COR-L47 (cell line): Measurements from ENCODE around the gene CEP112.
A peak's percentile ranks its signal among the peaks of the same experiment; 100 is the strongest.

ENCODE experiments used
- DNase-seq: peaks from one replicate; lab custom pipeline; 2025; lab: John Stamatoyannopoulos, UW

Gene CEP112

DNA sequence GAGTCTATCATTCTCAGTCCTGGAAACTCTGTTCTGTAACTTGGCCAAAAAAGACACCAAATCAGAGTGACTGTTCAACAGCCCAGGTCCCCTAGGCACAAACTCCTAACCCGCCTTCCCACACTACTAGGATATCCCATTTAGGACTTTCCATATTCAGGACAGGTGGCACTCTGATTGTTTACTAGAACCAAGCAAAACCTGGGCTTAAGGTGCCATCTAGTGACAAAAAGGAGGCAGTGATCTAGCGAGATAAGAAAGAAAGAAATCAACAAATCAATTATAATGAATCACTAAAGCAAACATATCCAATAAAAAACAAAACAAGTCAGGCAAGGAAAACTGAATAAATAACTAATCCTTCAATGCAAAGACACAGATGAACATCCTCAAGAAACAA lies 203.9 kb downstream of the CEP112 start:
- peak; percentile 67 for DNase-seq

DNA sequence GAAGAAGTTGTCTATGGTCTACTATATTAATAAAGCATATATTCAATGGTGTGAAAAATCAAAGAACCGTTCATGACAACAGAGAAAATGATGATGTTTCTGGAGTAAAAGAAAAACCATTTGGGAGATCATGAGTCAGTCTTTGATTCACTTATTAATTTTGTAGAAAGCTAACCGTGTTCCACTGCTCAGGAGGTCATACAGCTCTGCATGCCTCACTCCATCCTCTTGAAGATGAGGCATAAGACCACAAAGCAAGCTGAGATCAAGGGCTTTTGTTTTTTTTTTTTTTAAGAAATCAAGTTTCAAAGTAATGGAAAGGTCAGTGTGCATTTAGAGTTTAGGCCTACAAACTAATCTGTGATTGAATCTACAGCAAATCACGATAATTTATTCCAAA lies 206.4 kb downstream of the CEP112 start:
- DNase-seq = no peak

DNA sequence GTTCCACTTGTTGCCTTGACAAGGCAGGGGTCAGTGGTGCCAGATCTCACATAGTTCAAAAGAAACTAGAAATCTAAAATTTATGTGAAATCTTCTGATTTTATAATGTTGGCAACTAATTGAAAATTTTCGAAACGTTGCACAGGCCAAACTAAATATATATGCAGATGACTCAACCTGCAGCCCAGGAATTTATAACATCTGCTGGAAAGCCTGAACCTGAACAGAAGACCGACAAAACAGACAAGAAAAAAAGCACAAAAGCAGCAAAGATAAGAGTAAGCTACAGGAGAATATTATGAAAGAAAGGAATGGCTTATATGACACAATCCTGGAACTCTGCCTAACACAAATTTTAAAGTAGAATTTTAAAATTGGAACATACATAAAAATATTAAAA lies 207.6 kb downstream of the CEP112 start:
- no peak for DNase-seq

DNA sequence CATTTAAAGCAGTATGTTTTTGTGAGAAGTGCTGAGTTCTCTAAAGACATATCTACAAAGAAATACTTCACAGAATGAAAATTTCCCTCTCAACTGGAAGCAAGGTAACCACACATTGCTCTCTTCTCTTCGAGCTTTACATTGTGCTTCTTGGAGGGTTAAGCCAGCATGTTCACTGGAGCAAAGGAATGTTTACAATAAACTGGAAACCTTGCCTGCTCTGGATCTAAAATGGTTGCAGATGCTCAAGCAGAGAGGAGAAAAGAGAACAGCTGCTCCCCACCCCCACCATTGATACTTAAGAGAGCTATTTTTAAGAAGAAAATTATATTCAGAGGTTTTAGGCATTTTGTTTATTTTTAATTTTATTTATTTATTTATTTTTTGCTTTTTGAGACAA lies 213.1 kb downstream of the CEP112 start:
- DNase-seq = no peak

DNA sequence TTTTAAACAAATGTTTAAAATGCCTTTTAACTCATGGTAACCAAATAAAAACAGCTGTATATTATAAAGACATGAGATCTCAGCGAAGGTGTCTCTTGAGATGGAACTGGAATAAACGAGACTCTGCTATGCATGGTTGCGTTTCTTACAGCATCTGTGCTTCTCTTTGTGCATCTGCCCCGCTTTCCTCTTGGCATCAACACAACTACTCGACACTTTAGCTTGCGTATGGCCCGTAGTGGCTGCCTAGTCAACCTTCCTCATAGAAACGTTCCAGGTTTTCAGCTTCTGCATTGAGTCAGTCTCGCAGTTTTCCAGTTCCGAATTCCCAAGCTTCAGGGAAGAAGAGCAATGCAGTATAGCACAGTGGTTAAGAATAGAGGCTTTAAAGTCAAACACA lies 214.9 kb downstream of the CEP112 start:
- DNase-seq = no peak

DNA sequence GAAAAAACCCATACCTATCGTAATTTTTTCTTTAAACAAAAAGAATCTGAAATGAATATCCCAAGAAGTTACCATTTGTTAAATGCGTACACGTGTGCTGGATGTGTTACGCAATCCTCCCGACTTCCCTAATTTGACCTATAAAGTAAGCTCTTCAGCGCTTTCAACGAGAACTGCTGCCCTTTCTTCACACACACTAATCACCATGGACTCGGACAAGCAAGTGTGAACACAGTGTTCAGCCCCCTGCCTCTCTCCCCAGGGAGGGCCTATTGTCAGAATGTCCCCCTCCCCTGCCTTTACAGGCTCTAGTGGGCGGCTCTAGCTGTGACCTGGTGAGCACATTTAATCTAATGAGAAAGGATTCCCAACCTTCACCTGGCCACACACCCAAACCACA lies 216.1 kb downstream of the CEP112 start:
- DNase-seq = no peak

DNA sequence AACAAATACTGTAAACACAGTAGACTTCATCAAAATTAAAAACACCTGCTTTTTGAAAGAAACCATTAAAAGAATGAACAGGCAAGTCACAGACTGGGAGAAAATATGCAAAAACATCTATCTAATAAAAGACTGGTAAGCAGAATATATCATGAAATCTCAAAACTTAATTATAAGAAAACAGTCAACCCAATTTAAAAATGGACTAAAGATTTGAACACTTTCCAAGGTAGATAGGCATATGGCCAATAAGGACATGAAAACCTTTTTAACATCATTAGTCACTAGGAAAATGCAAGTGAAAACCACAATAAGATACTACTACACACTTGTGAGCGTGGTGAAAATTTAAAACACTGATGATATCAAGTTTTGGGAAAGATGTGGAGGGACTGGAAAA lies 218.7 kb downstream of the CEP112 start:
- DNase-seq = no peak

DNA sequence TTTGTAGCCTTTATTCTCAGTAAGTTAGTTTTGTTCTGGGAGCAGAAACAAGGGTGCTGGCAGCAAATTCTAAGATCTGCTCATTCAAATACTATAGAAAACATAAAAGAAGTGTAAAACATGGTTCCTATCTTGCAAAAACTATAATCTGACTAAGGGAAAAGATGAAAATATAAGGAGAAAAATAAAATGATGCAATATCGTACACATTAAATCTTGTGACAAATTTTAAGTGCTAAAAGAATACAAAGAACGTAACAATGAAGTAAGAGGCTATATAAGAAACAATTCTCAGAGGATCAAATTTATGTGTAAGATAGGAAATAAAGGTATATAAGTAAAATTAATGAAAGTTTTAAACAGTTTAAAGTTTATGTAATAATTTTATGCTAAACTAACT lies 224.6 kb downstream of the CEP112 start:
- no peak for DNase-seq

DNA sequence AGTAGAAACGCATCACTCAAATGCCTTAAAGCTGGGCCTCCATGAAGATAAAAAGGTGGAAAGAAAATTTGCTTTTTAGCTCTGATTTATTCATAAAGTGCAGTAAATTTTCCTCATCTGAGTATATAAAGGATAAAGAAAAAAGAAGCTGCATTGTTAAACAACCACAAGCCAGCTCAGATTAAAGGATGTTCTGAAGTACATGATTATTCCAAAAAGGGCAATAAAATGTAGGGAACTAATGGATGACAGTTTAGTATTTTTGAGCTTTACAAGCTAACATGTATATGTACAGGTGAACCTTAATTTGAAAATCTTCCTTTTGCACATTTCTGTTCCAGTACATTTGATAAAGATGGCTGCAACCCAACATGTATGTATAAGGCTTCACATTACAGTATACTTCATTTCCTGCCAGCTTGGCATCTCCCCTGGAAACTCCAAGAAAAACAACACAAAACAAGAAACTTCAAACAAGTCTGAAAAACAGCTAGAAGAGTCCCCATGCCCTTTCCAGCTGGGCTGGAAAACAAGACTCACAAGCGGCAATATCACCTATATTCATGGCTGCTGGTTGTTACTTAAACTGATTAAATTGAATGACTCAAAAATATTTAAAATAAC lies 225.7 kb downstream of the CEP112 start:
- no peak for DNase-seq

DNA sequence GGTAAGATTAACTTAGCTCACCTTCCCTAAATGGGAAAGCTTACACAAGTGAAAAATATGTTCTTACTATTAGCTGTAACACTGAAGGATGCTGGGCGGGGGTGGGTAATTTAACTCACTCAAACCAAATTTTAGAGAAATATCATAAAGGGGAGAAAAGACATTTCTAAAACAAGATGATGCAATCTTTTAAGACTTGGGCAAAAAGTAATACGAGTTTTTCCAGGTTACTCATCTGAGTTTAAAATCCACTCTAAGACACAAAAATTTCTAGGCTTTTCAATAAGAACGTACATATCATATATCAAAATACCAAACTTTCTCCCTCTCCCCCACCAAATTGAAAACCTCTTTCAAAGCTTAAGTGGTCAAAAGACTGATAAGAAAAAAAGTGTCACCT lies 228.8 kb downstream of the CEP112 start:
- no peak for DNase-seq

DNA sequence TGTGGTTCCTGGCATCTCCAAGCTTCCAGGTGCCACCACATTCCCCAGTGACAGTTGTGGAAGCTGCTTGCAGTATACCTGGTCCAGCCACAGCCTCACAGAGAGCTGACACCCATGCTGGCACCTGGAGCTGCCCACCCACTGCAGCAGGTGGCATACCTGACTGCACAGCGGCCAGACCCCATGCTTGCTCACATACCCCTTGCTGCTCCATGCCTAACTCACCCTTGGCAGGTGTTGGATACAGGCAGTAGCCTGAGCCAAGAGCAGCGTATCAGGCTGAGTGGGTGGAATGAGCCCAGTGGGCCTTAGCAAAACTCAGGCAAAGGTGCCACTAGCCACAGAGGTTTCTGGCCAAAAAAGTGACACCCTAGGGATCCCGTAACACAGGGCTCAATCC lies 232.3 kb downstream of the CEP112 start:
- no peak for DNase-seq

DNA sequence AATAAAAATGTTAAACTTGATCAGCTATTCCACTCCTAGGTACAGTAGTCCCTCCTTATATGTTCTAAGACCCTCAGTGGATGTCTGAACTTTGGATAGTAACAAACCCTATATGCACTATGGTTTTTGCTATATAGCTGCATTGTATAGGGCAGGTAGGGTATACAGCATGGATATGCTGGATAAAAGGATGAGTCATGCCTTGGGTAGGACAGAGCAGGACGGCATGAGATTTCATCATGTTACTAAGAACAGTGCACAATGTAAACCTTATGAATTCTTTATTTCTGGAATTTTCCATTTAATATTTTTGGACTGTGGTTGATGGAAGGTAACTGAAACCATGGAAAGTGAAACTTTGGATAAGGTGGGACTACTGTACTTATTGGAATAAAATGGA lies 235.1 kb downstream of the CEP112 start:
- DNase-seq = no peak

DNA sequence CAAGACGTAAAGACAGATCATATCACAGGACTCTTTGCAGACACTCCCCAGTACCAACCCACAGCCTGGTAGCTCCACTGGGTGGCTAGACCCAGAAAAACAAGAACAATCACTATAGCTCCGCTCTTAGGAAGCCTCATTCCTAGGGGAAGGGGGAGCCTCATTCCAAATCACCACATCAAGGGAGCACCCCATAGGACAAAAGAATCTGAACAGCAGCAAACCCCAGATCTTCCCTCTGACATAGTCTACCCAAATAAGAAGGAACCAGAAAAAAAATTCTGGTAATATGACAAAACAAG lies 237.8 kb downstream of the CEP112 start:
- DNase-seq = no peak

DNA sequence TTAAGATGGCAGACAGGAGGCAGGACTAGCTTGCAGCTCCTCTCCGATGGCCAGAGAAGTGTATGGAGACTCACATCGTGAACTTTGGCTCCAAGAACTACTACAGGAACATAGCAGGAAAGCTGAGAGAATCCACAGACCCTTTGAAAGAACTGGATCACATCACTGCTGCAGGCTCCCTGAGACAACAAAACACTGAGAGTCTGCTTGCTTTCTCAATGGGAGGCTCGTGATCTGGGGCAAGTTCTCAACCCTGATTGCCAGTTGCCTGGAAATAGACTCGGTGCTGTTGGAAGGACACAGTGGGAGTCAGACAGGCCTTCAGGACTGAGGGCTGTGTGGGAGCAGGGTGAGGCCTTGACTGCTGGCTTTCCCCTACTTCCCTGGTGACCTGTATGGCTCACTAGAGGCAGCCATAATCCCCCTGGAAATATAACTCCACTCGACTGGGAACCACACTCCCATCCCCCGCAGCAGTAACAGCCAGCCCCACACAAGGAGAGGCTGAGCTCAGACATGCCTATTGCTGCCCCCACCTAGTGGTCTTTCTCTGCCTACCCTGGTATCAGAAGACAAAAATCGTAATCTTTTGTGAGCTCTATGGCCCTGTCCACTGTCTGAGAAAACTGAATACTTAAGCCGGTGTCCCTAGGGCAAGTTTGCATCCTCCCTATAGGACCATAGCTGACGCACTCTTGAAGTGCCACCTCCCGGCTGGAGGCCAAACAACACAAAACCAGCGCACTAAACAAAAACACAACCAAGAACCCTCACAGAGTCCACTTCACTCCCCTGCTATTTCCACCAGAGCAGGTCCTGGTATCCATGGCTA lies 238.4 kb downstream of the CEP112 start:
- DNase-seq = peak; percentile 1

DNA sequence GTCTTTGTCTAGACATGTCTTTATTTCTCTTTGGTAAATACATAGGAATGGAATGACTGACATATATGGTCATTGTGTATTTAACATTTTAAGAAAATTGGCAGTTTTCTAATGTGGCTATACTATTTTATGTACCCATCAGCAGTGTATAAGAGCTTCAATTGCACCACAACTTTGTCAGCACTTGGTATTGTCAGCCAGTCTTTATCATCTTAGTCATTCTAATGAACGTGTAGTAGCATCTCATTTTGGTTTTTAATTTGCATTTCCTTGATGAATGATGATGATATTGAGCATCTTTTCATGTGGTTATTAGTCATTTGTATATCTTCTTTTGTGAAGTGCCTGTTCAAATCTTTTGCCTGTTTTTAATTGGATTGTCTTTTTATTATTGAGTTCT lies 239.3 kb downstream of the CEP112 start:
- no peak for DNase-seq

DNA sequence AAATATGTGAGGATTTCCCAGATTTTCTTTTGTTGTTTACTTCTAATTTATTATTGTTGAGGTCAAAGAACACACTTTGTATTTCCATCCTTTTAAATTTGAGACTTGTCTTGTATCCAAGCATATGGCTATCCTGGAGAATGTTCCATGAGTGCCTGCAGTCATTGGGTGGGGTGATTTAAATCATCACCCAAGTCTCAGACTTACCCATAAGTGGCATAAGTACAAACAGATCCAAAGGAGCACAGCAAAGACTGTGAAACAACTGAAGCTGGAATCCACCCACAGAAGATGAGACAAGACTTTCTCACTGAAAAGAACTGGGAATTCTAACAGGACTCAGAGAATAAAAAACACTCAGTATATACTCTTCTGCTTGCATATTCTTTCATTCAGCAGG lies 239.9 kb downstream of the CEP112 start:
- DNase-seq = no peak

DNA sequence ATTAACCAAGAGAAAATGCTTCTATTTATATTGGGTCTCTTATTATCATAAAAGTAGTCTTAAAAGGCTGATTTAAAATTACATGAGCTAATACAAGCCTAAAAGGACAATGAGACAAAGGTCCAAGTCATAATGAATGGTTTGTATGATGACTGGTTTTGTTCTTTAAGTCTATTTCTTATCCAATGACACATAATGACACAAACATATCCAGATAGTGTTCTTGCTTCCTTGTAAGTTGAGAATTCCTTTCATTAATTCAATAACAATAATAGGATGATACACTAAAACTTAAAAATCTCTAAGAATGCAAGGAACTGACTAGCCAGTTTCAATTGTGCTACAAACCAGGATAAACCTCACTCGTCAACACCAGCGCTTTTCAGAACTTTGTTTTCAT lies 244.1 kb downstream of the CEP112 start:
- DNase-seq = no peak

DNA sequence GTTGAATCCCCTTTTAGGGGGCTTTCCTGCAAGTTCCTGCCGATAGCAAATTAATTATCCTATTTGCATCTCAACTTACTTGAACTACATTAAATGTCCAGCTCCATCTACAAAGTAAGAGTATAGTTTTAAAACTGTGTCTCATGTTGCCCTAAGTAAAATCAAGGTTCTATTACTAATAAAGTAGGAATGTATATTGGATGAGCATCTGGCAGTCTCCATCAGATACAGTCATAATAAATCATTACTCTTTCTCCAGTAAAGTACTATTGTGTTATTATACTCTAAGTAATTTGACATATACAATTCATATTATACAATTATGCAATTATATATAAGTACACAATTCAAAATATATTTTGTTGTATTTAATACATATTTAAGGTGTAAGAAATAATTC lies 249.3 kb downstream of the CEP112 start:
- no peak for DNase-seq

DNA sequence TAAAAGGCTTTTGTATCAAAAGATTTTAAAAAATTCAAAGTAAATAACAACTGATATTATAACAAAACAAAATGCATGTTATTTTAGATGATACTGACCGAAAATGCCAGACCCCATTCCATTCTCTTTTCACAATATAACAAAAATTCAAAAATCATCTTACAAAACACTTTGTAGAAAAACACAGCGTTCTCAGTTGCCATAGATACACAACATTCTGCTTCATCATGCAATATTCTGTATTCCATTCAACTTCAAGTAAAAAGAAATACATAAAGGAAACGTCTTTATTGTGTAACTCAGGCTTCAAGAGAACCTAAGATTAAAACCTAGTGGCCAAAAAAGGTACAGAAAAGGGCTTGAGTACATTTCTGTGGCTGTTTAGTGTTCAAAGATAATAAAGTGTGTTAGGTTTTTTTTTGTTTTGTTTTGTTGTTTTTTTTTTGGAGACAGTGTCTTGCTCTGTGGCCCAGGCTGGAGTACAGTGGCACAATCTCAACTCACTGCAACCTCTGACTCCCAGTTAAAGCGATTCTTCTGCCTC lies 250.5 kb downstream of the CEP112 start:
- DNase-seq = no peak

DNA sequence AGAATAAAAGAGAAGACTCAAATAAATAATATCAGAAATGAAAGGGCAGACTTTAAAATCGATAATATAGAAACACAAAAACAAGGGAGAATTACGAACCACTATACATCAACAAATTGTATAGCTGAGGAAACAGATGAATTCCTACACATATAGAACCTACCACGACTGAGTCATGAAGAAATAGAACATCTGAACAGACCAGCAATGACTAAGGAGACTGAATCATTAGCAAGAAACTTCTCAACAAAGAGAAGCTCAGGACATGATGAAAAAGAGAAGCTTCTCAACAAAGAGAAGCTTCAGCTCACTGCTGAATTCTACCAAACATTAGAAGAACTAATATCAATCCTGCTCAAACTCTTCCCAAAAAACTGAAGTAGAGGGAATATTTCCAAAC lies 255.9 kb downstream of the CEP112 start:
- DNase-seq = no peak

DNA sequence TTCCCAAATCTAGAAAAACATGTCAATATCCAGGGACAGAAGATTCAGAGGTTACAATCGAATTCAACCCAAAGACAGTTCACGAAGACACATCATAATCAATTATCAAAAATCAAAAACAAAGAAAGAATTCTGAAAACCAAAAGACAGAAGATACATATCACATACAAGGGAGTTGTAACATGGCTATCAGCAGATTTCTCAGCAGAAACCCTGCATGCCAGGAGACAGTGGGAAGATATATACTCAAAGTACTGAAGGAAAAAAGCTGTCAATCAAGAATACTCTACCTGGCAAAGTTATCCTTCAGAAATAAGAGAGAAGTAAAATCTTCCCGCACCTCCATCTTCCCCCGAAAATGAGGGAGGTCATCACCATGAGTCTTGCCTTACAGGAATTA lies 258.6 kb downstream of the CEP112 start:
- DNase-seq = no peak

DNA sequence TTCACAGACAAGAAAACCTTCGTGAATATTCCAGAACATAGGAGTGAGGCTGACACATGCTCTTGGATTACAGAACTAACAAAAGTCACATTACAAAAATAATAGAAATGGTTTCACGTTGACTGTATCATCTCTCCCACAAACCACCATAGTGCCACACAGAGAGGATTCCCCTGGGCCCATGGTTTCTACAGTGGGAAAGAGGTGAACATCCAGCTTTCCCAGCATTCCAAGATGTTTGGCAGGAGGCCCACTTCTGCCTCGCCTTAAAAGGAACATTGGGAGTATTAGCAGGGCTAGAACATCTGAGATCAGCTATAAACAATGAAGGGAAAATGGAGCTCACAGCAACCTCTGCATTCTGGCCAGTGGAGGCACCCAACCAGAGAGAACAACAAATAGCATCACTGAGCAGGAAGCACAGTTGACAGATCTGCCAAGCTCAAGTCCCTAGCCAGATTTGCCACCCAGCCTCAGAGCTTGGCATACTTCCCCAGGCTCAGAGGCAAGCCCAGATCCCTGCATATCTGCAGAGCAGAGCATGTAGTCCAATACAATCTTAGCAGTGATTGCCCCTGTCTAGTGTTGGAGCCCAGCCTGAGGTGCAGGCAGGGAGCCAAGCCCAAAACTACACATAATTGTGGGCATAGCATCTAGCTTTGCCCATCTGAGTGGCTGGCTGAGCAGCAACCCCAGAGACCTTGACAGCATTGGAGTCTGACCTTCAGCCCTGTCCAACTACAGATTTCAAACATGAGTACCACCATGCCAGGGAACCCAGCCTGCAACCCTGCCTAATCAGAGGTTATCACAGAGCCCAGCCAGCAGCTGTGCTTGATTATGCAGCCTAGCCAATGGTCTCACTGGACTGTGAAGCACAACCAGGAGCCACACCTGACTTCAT lies 260.4 kb downstream of the CEP112 start:
- no peak for DNase-seq
